ENCODE measurements around the gene SPARCL1.

DNA sequence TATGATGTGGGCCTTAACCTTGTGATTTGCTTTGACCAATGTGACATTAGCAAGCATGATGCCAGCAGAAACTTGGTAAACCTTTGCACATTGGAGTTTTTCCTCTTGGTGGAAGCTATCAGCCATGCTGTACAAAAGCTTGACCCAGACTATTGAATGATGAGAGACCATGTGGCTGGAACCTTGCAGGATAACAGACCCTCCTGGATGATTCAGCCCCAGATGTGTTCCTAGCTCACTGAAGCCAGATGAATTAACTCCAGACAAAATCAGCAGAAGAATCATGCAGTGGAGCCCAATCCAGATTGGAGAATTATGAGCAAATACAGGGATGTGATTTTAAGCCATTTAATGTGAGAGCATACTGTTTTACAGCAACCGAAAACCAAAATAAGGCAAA lies 16.8 kb downstream of the SPARCL1 start:
- TF ChIP-seq, protein P1, sequence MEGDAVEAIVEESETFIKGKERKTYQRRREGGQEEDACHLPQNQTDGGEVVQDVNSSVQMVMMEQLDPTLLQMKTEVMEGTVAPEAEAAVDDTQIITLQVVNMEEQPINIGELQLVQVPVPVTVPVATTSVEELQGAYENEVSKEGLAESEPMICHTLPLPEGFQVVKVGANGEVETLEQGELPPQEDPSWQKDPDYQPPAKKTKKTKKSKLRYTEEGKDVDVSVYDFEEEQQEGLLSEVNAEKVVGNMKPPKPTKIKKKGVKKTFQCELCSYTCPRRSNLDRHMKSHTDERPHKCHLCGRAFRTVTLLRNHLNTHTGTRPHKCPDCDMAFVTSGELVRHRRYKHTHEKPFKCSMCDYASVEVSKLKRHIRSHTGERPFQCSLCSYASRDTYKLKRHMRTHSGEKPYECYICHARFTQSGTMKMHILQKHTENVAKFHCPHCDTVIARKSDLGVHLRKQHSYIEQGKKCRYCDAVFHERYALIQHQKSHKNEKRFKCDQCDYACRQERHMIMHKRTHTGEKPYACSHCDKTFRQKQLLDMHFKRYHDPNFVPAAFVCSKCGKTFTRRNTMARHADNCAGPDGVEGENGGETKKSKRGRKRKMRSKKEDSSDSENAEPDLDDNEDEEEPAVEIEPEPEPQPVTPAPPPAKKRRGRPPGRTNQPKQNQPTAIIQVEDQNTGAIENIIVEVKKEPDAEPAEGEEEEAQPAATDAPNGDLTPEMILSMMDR (optimal IDR thresholded peaks at IDR 0.05 in 1 of 3, IDR thresholded peaks at IDR 0.05 in 1 of 3, conservative IDR thresholded peaks at IDR 0.05 in 1 of 3; ENCODE audit: extremely low read depth in 1 of 3, insufficient read depth in 2 of 3, low read length in 3 of 3): no peak
- no peak for TF ChIP-seq EZH2 (IDR thresholded peaks at IDR 0.05; ENCODE audit: low read length)
